D721Med (cell line): Measurements from ENCODE around the gene PRTFDC1.

Experiments
- DNase-seq: peaks from one replicate; pipeline ENCODE4 v3.0.0; 2011; ENCODE audit warnings: low spot score; ENCODE audit not compliant: insufficient read length
- FAIRE-seq: peaks from 2 replicates; lab custom pipeline; 2011; peaks lifted over from hg19 to GRCh38; lab: Jason Lieb, UNC
- TF ChIP-seq, protein P1 (sequence below): IDR thresholded peaks from 2 replicates; pipeline ENCODE4 v1.5.1; 2012; ENCODE audit warnings: mild to moderate bottlenecking, control low read depth; ENCODE audit not compliant: insufficient read depth; ENCODE audit errors: missing control alignments

Gene PRTFDC1

DNA sequence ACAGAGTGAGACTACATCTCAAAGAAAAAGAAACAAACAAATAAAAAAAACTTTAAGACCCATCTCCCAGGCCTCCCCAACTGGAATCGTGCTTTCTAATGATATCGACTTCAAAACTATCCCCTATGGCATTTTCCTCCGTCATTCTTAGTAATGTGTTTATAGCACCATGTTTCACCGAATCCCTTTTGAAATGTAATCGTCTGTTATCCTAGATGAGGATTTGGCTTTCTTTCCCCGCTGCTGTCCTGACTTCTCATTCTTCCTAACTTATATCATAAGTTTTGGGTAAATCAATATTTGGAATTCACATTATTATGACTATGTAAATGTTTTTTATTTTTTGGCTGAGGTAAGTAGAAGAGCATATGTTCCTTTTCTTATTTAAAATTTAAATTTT, 151.5 kb downstream of the PRTFDC1 start:
- TF ChIP-seq, protein P1, sequence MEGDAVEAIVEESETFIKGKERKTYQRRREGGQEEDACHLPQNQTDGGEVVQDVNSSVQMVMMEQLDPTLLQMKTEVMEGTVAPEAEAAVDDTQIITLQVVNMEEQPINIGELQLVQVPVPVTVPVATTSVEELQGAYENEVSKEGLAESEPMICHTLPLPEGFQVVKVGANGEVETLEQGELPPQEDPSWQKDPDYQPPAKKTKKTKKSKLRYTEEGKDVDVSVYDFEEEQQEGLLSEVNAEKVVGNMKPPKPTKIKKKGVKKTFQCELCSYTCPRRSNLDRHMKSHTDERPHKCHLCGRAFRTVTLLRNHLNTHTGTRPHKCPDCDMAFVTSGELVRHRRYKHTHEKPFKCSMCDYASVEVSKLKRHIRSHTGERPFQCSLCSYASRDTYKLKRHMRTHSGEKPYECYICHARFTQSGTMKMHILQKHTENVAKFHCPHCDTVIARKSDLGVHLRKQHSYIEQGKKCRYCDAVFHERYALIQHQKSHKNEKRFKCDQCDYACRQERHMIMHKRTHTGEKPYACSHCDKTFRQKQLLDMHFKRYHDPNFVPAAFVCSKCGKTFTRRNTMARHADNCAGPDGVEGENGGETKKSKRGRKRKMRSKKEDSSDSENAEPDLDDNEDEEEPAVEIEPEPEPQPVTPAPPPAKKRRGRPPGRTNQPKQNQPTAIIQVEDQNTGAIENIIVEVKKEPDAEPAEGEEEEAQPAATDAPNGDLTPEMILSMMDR, result no peak
- no peak for FAIRE-seq
- no peak for DNase-seq
